ENCODE data around the gene DNAJC3.

DNA sequence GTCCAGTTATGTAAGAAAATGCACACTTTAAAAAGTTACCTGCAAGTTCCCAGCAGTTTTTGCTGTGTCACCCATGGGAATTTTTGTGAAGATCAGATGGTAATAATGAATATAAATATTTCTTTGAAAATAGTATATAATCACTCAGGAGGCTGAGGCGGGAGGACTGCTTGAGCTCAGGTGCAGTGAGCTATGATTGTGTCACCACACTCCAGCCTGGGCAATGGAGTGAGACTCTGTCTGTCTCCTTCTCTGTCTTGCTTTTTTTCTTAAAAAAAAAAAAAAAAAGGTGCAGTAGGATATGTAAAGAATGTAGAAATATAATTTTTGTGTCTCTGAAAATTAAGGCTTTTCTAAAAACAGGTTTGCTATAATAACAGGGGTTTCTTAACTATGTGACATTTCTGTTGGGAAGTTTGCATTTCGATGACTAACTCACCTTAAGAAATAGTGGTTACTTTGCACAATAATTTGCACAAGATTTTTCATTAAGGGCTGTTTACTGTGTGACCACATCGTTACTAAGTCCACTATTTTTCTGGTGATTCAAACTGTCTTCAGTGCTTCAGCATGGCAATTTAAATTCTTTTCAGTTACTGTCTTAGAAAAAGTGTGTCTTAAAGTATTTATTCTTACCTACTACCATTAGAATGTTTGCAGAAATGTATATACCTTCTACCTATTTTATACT is 37.3 kb downstream of the DNAJC3 start:
- TF ChIP-seq RXRA (IDR thresholded peaks at IDR 0.05) (no peak), YY1 (IDR thresholded peaks at IDR 0.05) (no peak), SP1 (IDR thresholded peaks at IDR 0.05) (no peak), TAF1 (conservative IDR thresholded peaks at IDR 0.05) (no peak)
- TF ChIP-seq, protein P1, sequence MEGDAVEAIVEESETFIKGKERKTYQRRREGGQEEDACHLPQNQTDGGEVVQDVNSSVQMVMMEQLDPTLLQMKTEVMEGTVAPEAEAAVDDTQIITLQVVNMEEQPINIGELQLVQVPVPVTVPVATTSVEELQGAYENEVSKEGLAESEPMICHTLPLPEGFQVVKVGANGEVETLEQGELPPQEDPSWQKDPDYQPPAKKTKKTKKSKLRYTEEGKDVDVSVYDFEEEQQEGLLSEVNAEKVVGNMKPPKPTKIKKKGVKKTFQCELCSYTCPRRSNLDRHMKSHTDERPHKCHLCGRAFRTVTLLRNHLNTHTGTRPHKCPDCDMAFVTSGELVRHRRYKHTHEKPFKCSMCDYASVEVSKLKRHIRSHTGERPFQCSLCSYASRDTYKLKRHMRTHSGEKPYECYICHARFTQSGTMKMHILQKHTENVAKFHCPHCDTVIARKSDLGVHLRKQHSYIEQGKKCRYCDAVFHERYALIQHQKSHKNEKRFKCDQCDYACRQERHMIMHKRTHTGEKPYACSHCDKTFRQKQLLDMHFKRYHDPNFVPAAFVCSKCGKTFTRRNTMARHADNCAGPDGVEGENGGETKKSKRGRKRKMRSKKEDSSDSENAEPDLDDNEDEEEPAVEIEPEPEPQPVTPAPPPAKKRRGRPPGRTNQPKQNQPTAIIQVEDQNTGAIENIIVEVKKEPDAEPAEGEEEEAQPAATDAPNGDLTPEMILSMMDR (IDR thresholded peaks at IDR 0.05; ENCODE audit: low read depth, low read length, missing input control), result no peak

All from liver (tissue), 3 donors.